SU-DHL-6 (cell line): ENCODE results near the gene PPDPF.

ENCODE experiments used
- H2AFZ ChIP-seq: fragments of 200-600 bp; sonication (generic); 2 replicates; pipeline ENCODE4 v1.6.1; 2014; ENCODE audit warnings: low read depth, mild to moderate bottlenecking, moderate library complexity, mixed read lengths, antibody characterized with exemption, low read length; ENCODE audit not compliant: severe bottlenecking
- H3F3A ChIP-seq: fragments of 200-600 bp; shearing (Covaris generic); 2 replicates; pipeline ENCODE4 v1.6.0; 2016; ENCODE audit warnings: antibody characterized with exemption, mild to moderate bottlenecking; ENCODE audit not compliant: insufficient read depth
- H3K27ac ChIP-seq: fragments of 200-600 bp; sonication (generic); 2 replicates; pipeline ENCODE4 v1.5.1; 2016; ENCODE audit warnings: low read depth, mild to moderate bottlenecking, low read length, moderate library complexity, mixed read lengths
- H3K27me3 ChIP-seq: fragments of 200-600 bp; sonication (generic), shearing (Covaris generic); 2 replicates; pipeline ENCODE4 v1.6.0; 2014; ENCODE audit warnings: mild to moderate bottlenecking, low read length
- H3K36me3 ChIP-seq: fragments of 200-600 bp; sonication (generic); 2 replicates; pipeline ENCODE4 v1.6.1; 2014; ENCODE audit warnings: mild to moderate bottlenecking, low read length, mixed read lengths
- H3K4me2 ChIP-seq: fragments of 300-600, 200-600 bp; shearing (Covaris generic), sonication (generic); 2 replicates; pipeline ENCODE4 v1.6.0; 2014; ENCODE audit warnings: low read length, low read depth, mild to moderate bottlenecking; ENCODE audit not compliant: poor library complexity, severe bottlenecking
- H3K4me3 ChIP-seq: fragments of 200-600 bp; sonication (generic); 2 replicates; pipeline ENCODE4 v1.5.1; 2014; ENCODE audit warnings: antibody characterized with exemption, low read length, mild to moderate bottlenecking, mixed read lengths; ENCODE audit not compliant: insufficient read depth, poor library complexity, severe bottlenecking
- H3K79me2 ChIP-seq: fragments of 200-600 bp; sonication (generic); 2 replicates; pipeline ENCODE4 v1.6.1; 2014; ENCODE audit warnings: mild to moderate bottlenecking, low read length, moderate library complexity; ENCODE audit not compliant: insufficient read depth
- H3K9ac ChIP-seq: fragments of 200-600 bp; sonication (generic); 2 replicates; pipeline ENCODE4 v1.7.0; 2014; ENCODE audit warnings: mild to moderate bottlenecking, low read length
- H3K9me2 ChIP-seq: fragments of 200-600 bp; sonication (generic); replicated peaks from 2 replicates; pipeline ENCODE4 v1.6.1; 2014; ENCODE audit warnings: low read length; ENCODE audit not compliant: insufficient read depth
- H3K9me3 ChIP-seq: fragments of 200-600 bp; sonication (generic); 2 replicates; pipeline ENCODE4 v1.6.1; 2014; ENCODE audit warnings: low read length, mixed read lengths; ENCODE audit not compliant: insufficient read depth
- H4K20me1 ChIP-seq: fragments of 200-600 bp; sonication (generic); 2 replicates; pipeline ENCODE4 v1.6.1; 2014; ENCODE audit warnings: low read depth, mild to moderate bottlenecking, antibody characterized with exemption, low read length, moderate library complexity, mixed read lengths
- EZH2phosphoT487 ChIP-seq: fragments of 200-600 bp; sonication (generic), shearing (Covaris generic); conservative IDR thresholded peaks from 2 replicates; pipeline ENCODE4 v1.6.1; 2018; ENCODE audit warnings: mild to moderate bottlenecking, antibody characterized with exemption, low read length, moderate library complexity, mixed read lengths
- TF ChIP-seq, protein P1 (sequence below): fragments of 200-600 bp; sonication (generic); IDR thresholded peaks from one replicate; pipeline ENCODE4 v1.5.1; 2017; ENCODE audit warnings: antibody characterized with exemption, mild to moderate bottlenecking, low read length, moderate library complexity; ENCODE audit not compliant: insufficient read depth, poor library complexity, severe bottlenecking

Gene PPDPF

DNA sequence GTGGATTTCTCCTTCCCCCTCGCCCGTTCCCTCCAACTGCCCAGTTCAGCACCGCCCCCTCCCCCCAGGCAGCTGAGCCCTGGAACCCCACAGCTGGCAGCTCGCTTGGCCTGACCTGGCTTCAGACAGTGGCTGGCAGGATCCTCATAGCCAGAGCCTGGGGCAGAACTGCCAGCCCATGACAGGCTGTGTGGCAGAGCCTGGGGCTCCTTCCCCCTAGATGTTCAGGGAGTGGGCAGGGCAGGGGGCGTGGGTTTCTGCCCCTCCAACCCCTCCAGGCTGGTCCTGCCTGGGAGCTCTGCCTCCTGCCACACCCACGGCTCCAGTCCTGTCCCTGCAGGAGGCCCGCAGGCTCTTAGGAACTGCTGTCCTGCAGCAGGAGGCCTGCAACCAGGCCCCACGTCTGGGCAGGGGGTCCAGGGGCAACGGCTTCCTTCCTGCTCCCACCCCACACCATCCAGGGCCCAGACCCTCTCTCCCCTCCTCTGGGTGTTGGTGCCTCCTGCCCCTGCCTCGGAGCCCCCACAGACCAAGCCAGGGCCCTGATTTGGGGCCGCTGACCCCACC, 38.5 kb upstream of the PPDPF start:
- H3K9ac ChIP-seq, result no peak overlapping the region
- no peak overlapping the region for H3K4me3 ChIP-seq
- H3K4me2 ChIP-seq, result no peak overlapping the region

DNA sequence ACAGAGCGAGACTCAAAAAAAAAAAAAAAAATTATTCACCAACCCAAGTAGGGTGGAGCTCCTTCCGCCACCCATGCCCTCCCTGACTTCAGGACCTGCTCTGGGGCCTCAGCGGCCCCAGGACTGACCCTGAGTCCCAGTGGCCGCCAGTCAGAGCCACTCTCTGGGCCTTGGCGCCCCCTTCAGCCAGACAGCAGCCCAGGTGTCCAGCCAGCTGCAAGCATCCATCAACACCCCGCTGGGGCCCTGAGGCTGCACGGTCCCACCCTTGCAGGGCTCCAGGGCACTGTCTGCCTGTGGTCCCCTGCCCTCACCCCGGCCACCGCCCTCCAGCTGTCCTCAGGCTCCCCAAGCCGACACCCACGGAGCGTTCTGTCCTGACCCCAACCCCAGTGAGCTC, 36.7 kb upstream of the PPDPF start:
- H3K27ac ChIP-seq, result no peak overlapping the region
- no peaks in the 10 kb centered on the region for H3K9me3 ChIP-seq
- H3K4me3 ChIP-seq, result no peak overlapping the region
- no peaks in the 10 kb centered on the region for H3K79me2 ChIP-seq
- no peak overlapping the region for H3K4me2 ChIP-seq
- no peaks in the 10 kb centered on the region for H3K36me3 ChIP-seq
- H3K9me2 ChIP-seq, result no peaks in the 10 kb centered on the region
- H3K9ac ChIP-seq, result no peak overlapping the region
- no peak overlapping the region for H2AFZ ChIP-seq
- no peaks in the 10 kb centered on the region for H4K20me1 ChIP-seq
- TF ChIP-seq, protein P1, sequence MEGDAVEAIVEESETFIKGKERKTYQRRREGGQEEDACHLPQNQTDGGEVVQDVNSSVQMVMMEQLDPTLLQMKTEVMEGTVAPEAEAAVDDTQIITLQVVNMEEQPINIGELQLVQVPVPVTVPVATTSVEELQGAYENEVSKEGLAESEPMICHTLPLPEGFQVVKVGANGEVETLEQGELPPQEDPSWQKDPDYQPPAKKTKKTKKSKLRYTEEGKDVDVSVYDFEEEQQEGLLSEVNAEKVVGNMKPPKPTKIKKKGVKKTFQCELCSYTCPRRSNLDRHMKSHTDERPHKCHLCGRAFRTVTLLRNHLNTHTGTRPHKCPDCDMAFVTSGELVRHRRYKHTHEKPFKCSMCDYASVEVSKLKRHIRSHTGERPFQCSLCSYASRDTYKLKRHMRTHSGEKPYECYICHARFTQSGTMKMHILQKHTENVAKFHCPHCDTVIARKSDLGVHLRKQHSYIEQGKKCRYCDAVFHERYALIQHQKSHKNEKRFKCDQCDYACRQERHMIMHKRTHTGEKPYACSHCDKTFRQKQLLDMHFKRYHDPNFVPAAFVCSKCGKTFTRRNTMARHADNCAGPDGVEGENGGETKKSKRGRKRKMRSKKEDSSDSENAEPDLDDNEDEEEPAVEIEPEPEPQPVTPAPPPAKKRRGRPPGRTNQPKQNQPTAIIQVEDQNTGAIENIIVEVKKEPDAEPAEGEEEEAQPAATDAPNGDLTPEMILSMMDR, result no peak
- no peaks in the 10 kb centered on the region for H3F3A ChIP-seq
- no peaks in the 10 kb centered on the region for H3K27me3 ChIP-seq

More for the DNA sequence above, 38.5 kb upstream of the PPDPF start:
- Histone ChIP-seq H2AFZ (no peak overlapping the region), H3K9me2 (no peaks in the 10 kb centered on the region), H3K27ac (no peak overlapping the region), H4K20me1 (no peaks in the 10 kb centered on the region), H3K79me2 (no peaks in the 10 kb centered on the region), H3K27me3 (no peaks in the 10 kb centered on the region), H3K9me3 (no peaks in the 10 kb centered on the region), H3F3A (no peaks in the 10 kb centered on the region), H3K36me3 (no peaks in the 10 kb centered on the region)
- no peak for TF ChIP-seq EZH2phosphoT487
- TF ChIP-seq, protein P1, result no peak

DNA sequence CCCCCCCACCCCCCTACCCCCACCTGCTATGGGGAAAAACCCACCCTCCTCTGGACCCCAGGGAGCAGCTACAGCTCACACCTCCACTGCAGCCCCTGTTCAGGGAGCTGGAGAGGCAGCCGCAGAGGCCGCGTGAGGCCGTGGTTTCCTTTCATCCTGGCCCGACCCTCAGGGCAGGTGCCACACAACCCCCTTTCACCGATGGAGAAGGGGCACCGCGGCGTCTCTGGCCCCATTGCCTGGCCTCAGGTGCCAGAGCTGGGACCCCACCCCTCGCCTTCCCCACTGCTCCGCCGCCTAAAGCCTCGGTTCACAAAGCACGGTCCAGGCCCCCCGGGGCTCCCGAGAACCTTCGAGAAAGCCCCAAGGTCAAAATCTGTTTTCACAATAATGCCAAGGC, 36.3 kb upstream of the PPDPF start:
- no peaks in the 10 kb centered on the region for H3K79me2 ChIP-seq
- no peak for TF ChIP-seq EZH2phosphoT487
- TF ChIP-seq, protein P1, result no peak
- no peaks in the 10 kb centered on the region for H3K27me3 ChIP-seq
- H3K27ac ChIP-seq, result no peak overlapping the region
- no peak overlapping the region for H3K9ac ChIP-seq
- H3K4me3 ChIP-seq, result no peak overlapping the region
- H3K9me3 ChIP-seq, result no peaks in the 10 kb centered on the region
- H3K9me2 ChIP-seq, result no peaks in the 10 kb centered on the region
- no peaks in the 10 kb centered on the region for H3F3A ChIP-seq
- no peak overlapping the region for H3K4me2 ChIP-seq
- no peak overlapping the region for H2AFZ ChIP-seq
- H4K20me1 ChIP-seq, result no peaks in the 10 kb centered on the region
- H3K36me3 ChIP-seq, result no peaks in the 10 kb centered on the region
